ENCODE measurements around the gene PAMR1. TPM values are rescaled to one million over a fixed set of nuclear protein-coding genes. Genes with fewer than 3 reads are reported as not detected.

Gene PAMR1
- total RNA-seq, 4 donors from 2014 or later: 4.2 to 17.3 (median 5.6) TPM

DNA sequence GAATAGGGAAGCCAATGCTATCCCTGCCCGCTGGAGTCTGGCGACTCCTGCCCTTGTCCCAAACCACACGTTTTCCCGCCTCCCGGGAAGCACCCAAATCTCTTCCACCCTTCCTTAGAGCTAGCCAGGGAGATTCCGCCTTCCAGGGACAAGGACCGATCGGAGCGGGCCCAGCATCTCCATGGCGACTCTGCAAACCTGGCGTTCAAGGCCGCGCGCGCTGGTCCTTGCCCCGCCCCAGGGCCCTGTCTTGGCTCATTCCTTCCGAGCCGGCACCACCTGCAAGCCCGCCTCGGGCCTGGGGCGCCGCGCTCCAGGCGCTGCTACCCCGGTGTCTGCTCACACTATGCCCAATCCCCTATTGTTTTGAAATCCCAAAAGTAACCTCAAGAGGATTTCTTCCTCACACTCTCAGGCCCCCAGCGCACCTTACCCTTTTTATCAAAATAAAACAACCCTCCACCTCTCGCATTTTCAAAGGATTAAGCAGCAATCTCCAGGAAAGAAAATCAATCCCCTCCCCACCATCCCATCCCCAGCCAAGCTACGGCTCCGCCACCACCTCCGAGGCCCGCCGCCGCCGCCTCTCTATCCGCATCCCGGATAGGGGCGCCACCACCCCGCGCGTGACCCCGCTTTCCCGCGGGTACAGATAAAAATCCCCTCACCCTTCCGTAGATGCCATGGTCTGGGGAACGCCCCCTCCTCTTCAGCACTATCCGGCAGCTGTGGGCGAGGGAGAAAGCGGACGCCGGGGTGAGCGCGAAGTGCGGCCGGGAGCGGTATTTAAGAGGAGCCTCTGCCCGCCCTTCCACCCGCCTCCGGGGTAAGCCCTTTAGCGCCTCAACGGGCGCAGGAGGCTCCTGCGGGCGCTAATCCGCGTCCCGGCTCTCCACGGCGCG lies 106.9 kb downstream of the PAMR1 start:
- TF ChIP-seq POLR2AphosphoS5 (IDR thresholded peaks at IDR 0.05) (no peak), POLR2A (IDR thresholded peaks at IDR 0.05) (no peak), EP300 (IDR thresholded peaks at IDR 0.05) (no peak)
- TF ChIP-seq, protein P1, sequence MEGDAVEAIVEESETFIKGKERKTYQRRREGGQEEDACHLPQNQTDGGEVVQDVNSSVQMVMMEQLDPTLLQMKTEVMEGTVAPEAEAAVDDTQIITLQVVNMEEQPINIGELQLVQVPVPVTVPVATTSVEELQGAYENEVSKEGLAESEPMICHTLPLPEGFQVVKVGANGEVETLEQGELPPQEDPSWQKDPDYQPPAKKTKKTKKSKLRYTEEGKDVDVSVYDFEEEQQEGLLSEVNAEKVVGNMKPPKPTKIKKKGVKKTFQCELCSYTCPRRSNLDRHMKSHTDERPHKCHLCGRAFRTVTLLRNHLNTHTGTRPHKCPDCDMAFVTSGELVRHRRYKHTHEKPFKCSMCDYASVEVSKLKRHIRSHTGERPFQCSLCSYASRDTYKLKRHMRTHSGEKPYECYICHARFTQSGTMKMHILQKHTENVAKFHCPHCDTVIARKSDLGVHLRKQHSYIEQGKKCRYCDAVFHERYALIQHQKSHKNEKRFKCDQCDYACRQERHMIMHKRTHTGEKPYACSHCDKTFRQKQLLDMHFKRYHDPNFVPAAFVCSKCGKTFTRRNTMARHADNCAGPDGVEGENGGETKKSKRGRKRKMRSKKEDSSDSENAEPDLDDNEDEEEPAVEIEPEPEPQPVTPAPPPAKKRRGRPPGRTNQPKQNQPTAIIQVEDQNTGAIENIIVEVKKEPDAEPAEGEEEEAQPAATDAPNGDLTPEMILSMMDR (IDR thresholded peaks at IDR 0.05): no peak
- no peak for ATAC-seq
- Histone ChIP-seq H3K27ac (no peak overlapping the region), H3K9me3 (no peaks in the 10 kb centered on the region), H3K4me1 (peaks cover 0 to 26% (median 16%) of the 10 kb centered on the region in 3 donors), H3K36me3 (no peaks in the 10 kb centered on the region), H3K27me3 (peaks cover 79% of the 10 kb centered on the region), H3K4me3 (peak overlapping the region; percentile 13 to 54)
- 7 to 8% methylated on average over 5 to 33 of the region's 69 CpGs for WGBS, 2 donors (ENCODE audit: low coverage in 1 of 2)

DNA sequence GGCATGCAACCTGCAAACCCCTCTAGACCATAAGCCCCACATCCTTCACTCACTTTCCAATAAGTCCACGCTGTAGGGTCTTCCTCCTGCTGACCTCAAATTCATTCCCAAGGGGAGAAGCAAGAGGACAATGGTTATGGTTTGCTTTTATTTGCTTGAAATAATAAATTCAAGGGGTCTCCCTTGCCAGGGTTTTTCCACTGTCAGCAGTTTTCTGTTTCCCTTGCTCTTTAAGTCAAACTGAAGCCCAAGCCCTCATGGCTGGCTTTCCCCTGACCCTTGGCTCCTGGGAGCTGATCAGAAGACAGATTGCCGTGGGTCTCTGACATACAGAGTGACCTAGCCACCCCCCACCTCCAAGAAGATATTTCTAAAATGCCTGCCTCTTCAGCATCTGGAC lies 109.9 kb downstream of the PAMR1 start:
- H3K4me3 ChIP-seq: no peak overlapping the region
- WGBS, 2 donors (ENCODE audit: low coverage in 1 of 2): 91% methylated on average over 2 of the region's 2 CpGs; no CpG with 5 or more reads in 1 of the 2 donors
- H3K9me3 ChIP-seq: no peaks in the 10 kb centered on the region
- TF ChIP-seq EP300 (IDR thresholded peaks at IDR 0.05) (no peak), POLR2AphosphoS5 (IDR thresholded peaks at IDR 0.05) (no peak), POLR2A (IDR thresholded peaks at IDR 0.05) (no peak)
- TF ChIP-seq, protein P1 (IDR thresholded peaks at IDR 0.05): no peak
- H3K4me1 ChIP-seq: peaks cover 0 to 24% (median 16%) of the 10 kb centered on the region in 3 donors
- peaks cover 59% of the 10 kb centered on the region for H3K27me3 ChIP-seq
- H3K36me3 ChIP-seq: no peaks in the 10 kb centered on the region
- ATAC-seq: no peak
- H3K27ac ChIP-seq: no peak overlapping the region

DNA sequence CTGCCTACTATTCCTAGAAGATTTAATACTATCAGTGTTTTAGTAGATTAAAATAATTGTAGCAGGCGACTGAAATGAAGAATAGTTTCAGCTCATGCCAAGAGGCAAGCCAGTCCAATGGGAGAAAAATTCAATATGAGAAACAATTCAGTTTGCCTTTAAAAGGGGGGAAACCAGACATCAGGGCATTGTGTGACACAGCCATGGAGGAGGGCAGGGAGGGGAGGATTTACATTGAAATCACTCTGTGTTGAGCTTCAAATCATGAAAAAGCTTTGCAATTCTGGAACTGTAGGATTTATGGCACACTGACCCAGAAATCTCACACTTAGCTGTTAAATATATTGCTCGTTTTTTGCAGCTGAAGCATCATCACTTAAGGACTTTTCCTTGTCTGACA lies 110.6 kb downstream of the PAMR1 start:
- Histone ChIP-seq H3K27ac (no peak overlapping the region), H3K9me3 (no peaks in the 10 kb centered on the region), H3K36me3 (no peaks in the 10 kb centered on the region), H3K4me1 (peaks cover 0 to 17% (median 10%) of the 10 kb centered on the region in 3 donors), H3K27me3 (peaks cover 52% of the 10 kb centered on the region), H3K4me3 (no peak overlapping the region)
- WGBS, 2 donors (ENCODE audit: low coverage in 1 of 2): 44 to 53% methylated on average over 2 of the region's 2 CpGs
- no peak for ATAC-seq
- TF ChIP-seq POLR2AphosphoS5 (IDR thresholded peaks at IDR 0.05) (no peak), EP300 (IDR thresholded peaks at IDR 0.05) (no peak), POLR2A (IDR thresholded peaks at IDR 0.05) (no peak)
- TF ChIP-seq, protein P1 (IDR thresholded peaks at IDR 0.05): no peak

DNA sequence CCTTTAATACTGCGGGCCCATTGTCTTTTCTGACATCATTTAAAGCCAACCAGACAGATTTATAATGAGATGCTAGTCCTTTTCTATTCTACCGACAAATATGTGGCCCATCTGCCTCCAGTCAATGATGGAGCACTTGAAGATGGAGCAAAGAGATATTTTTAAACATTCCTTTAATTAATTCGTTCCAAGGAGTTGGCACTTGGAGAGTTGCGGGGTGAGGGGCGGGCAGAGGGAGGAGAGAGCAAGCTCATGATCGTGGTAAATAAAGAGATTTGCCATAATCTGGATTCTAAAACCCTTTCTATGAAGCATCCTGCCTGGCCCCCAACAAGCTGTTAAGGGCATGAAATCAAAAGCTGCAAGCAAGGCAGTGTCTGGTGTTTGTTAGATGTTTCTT lies 111.1 kb downstream of the PAMR1 start:
- no peak for ATAC-seq
- Histone ChIP-seq H3K27me3 (peaks cover 48% of the 10 kb centered on the region), H3K4me1 (peaks cover 0 to 13% (median 7%) of the 10 kb centered on the region in 3 donors), H3K27ac (no peak overlapping the region), H3K36me3 (no peaks in the 10 kb centered on the region), H3K4me3 (no peak overlapping the region), H3K9me3 (no peaks in the 10 kb centered on the region)
- WGBS, 2 donors (ENCODE audit: low coverage in 1 of 2): 59 to 67% methylated on average over 6 of the region's 6 CpGs
- no peak for TF ChIP-seq POLR2AphosphoS5 (IDR thresholded peaks at IDR 0.05)
- TF ChIP-seq, protein P1 (IDR thresholded peaks at IDR 0.05): no peak
- no peak for TF ChIP-seq EP300 (IDR thresholded peaks at IDR 0.05)
- no peak for TF ChIP-seq POLR2A (IDR thresholded peaks at IDR 0.05)

DNA sequence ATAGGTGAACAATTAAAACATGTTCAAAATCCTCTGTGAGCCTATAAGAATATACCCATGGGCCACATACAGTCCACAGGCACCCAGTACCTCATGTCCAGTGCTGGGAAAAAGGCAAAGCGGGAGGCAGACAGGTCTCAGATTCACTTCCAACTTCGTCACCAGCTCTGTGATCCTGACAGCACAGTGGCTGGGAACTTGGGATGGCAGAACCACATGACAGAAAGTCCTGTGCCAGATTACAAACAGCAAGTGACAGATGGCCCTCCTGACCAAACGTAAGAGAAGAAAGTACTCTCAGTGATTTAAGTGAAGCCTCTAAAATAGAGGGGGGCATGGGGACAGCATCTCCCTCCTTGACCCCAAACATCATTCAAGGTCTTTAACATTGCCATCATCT lies 111.8 kb downstream of the PAMR1 start:
- Histone ChIP-seq H3K9me3 (no peaks in the 10 kb centered on the region), H3K27me3 (peaks cover 40% of the 10 kb centered on the region), H3K4me3 (no peak overlapping the region), H3K4me1 (peaks cover 0 to 5% (median under 1%) of the 10 kb centered on the region in 3 donors), H3K27ac (no peak overlapping the region), H3K36me3 (no peaks in the 10 kb centered on the region)
- ATAC-seq: no peak
- no peak for TF ChIP-seq POLR2AphosphoS5 (IDR thresholded peaks at IDR 0.05)
- TF ChIP-seq EP300 (IDR thresholded peaks at IDR 0.05): no peak
- TF ChIP-seq, protein P1 (IDR thresholded peaks at IDR 0.05): no peak
- no peak for TF ChIP-seq POLR2A (IDR thresholded peaks at IDR 0.05)
- 73 to 79% methylated on average over 3 of the region's 3 CpGs for WGBS, 2 donors (ENCODE audit: low coverage in 1 of 2)

All from gastroesophageal sphincter (tissue), 4 donors.